Smooth muscle cell (in vitro differentiated cells): ENCODE measurements around the gene IGSF21. TPM values are rescaled to one million over a fixed set of nuclear protein-coding genes. Genes with fewer than 3 reads are reported as not detected.

Experiments used
- DNase-seq: peaks from one replicate; lab custom pipeline; 2025; ENCODE audit not compliant: unreplicated experiment; lab: John Stamatoyannopoulos, UW
- H2AFZ ChIP-seq: fragments of 200-600 bp; sonication (generic); 2 replicates; pipeline ENCODE4 v1.6.0; 2016; ENCODE audit warnings: antibody characterized with exemption, low read depth, mild to moderate bottlenecking
- H3F3A ChIP-seq: fragments of 200-600 bp; sonication (generic); 2 replicates; pipeline ENCODE4 v1.6.0; 2017; ENCODE audit warnings: antibody characterized with exemption, low read depth
- H3K27ac ChIP-seq: fragments of 200-600 bp; sonication (generic); 2 replicates; pipeline ENCODE4 v1.5.1; 2016; ENCODE audit warnings: low read depth, mild to moderate bottlenecking
- H3K27me3 ChIP-seq: fragments of 200-600 bp; sonication (generic); 2 replicates; pipeline ENCODE4 v1.6.1; 2016; ENCODE audit warnings: low read depth, mild to moderate bottlenecking
- H3K36me3 ChIP-seq: fragments of 200-600 bp; sonication (generic); 2 replicates; pipeline ENCODE4 v1.5.1; 2016; ENCODE audit warnings: low read depth
- H3K4me1 ChIP-seq: fragments of 200-600 bp; sonication (generic); 2 replicates; pipeline ENCODE4 v1.5.1; 2016; ENCODE audit warnings: low read depth
- H3K4me2 ChIP-seq: fragments of 200-600 bp; sonication (generic); 2 replicates; pipeline ENCODE4 v1.6.0; 2016; ENCODE audit warnings: mild to moderate bottlenecking
- H3K4me3 ChIP-seq: fragments of 200-600 bp; sonication (generic); 2 replicates; pipeline ENCODE4 v1.5.1; 2016; ENCODE audit warnings: mild to moderate bottlenecking
- H3K79me2 ChIP-seq: fragments of 200-600 bp; sonication (generic); 2 replicates; pipeline ENCODE4 v1.6.0; 2016; ENCODE audit warnings: low read depth, mild to moderate bottlenecking
- H3K9ac ChIP-seq: fragments of 200-600 bp; sonication (generic); 2 replicates; pipeline ENCODE4 v1.6.0; 2016; ENCODE audit warnings: low read depth
- H3K9me3 ChIP-seq: fragments of 200-600 bp; sonication (generic); replicated peaks from 2 replicates; pipeline ENCODE4 v1.5.1; 2016; ENCODE audit warnings: low read depth
- H4K20me1 ChIP-seq: fragments of 200-600 bp; sonication (generic); 2 replicates; pipeline ENCODE4 v1.6.0; 2016; ENCODE audit warnings: low read depth
- CTCF ChIP-seq: fragments of 200-600 bp; sonication (generic); IDR thresholded peaks from 2 replicates; pipeline ENCODE4 v1.5.1; 2017; ENCODE audit warnings: borderline replicate concordance, mild to moderate bottlenecking, antibody characterized with exemption; ENCODE audit not compliant: insufficient read depth, poor library complexity, severe bottlenecking
- WGBS: methylation state at CpG from one replicate; pipeline ENCODE4 v1.1.7; 2016; ENCODE audit warnings: low lambda C conversion rate; 5-methylcytosine and 5-hydroxymethylcytosine counted together
- polyA plus RNA-seq: library from polyadenylated mRNA; unstranded; fragments of >200 nt; fragmentation: Nextera tagmentation; extraction: Ambion mirVana; gene quantifications from 2 replicates; pipeline ENCODE4 v1.2.1, GENCODE V29; 2016
- total RNA-seq: library from RNA; depleted of rRNA; stranded (reverse); fragments of >200 nt; gene quantifications from 2 replicates; pipeline ENCODE4 v1.2.3, GENCODE V29; 2014

IGSF21 gene
- total and polyA plus RNA-seq, 2 experiments from 2014 or later, result not detected

GRCh38 chr1:18401921-18402320 lies 294.3 kb downstream of the IGSF21 start:
- 77% methylated on average over 3 of the region's 3 CpGs for WGBS
- no peak for DNase-seq
- no peaks in the 10 kb centered on the region for H3K36me3 ChIP-seq
- no peaks in the 10 kb centered on the region for H3F3A ChIP-seq
- peaks cover 3% of the 10 kb centered on the region for H3K4me1 ChIP-seq
- H3K79me2 ChIP-seq, result no peaks in the 10 kb centered on the region
- H2AFZ ChIP-seq, result no peak overlapping the region
- H3K9ac ChIP-seq, result no peak overlapping the region
- no peak overlapping the region for H3K27ac ChIP-seq
- H4K20me1 ChIP-seq, result no peaks in the 10 kb centered on the region
- TF ChIP-seq CTCF, result no peak
- no peaks in the 10 kb centered on the region for H3K9me3 ChIP-seq
- H3K4me3 ChIP-seq, result no peak overlapping the region
- no peak overlapping the region for H3K4me2 ChIP-seq
- H3K27me3 ChIP-seq, result no peaks in the 10 kb centered on the region

GRCh38 chr1:18404460-18404859 lies 296.9 kb downstream of the IGSF21 start:
- TF ChIP-seq CTCF, result no peak
- no peak overlapping the region for H3K4me2 ChIP-seq
- no peaks in the 10 kb centered on the region for H3K9me3 ChIP-seq
- H3K36me3 ChIP-seq, result no peaks in the 10 kb centered on the region
- H3K27ac ChIP-seq, result no peak overlapping the region
- H3K9ac ChIP-seq, result no peak overlapping the region
- no peaks in the 10 kb centered on the region for H3K79me2 ChIP-seq
- H4K20me1 ChIP-seq, result no peaks in the 10 kb centered on the region
- no peaks in the 10 kb centered on the region for H3F3A ChIP-seq
- DNase-seq, result no peak
- H3K4me1 ChIP-seq, result no peaks in the 10 kb centered on the region
- WGBS, result 87% methylated on average over 3 of the region's 3 CpGs
- no peak overlapping the region for H2AFZ ChIP-seq
- no peaks in the 10 kb centered on the region for H3K27me3 ChIP-seq
- H3K4me3 ChIP-seq, result no peak overlapping the region

GRCh38 chr1:18407166-18408045 lies 299.8 kb downstream of the IGSF21 start:
- Histone ChIP-seq H4K20me1 (no peaks in the 10 kb centered on the region), H3K4me1 (peaks cover 14% of the 10 kb centered on the region), H3K4me3 (no peak overlapping the region), H3K36me3 (no peaks in the 10 kb centered on the region), H3F3A (no peaks in the 10 kb centered on the region), H3K4me2 (no peak overlapping the region), H3K9ac (no peak overlapping the region), H3K79me2 (no peaks in the 10 kb centered on the region), H2AFZ (no peak overlapping the region), H3K27me3 (no peaks in the 10 kb centered on the region), H3K27ac (no peak overlapping the region), H3K9me3 (no peaks in the 10 kb centered on the region)
- DNase-seq, result no peak
- WGBS, result 72% methylated on average over 26 of the region's 26 CpGs
- no peak for TF ChIP-seq CTCF
